Measurements from ENCODE around the gene ACSM3. TPM values are rescaled to one million over a fixed set of nuclear protein-coding genes. Genes with fewer than 3 reads are reported as not detected.

The ACSM3 gene
- total and polyA plus RNA-seq, 10 of the 15 experiments (the other 5 are each of a cell fraction or from before 2014, with no cell fraction given), result 4.9 to 21.0 (median 7.0) TPM

DNA sequence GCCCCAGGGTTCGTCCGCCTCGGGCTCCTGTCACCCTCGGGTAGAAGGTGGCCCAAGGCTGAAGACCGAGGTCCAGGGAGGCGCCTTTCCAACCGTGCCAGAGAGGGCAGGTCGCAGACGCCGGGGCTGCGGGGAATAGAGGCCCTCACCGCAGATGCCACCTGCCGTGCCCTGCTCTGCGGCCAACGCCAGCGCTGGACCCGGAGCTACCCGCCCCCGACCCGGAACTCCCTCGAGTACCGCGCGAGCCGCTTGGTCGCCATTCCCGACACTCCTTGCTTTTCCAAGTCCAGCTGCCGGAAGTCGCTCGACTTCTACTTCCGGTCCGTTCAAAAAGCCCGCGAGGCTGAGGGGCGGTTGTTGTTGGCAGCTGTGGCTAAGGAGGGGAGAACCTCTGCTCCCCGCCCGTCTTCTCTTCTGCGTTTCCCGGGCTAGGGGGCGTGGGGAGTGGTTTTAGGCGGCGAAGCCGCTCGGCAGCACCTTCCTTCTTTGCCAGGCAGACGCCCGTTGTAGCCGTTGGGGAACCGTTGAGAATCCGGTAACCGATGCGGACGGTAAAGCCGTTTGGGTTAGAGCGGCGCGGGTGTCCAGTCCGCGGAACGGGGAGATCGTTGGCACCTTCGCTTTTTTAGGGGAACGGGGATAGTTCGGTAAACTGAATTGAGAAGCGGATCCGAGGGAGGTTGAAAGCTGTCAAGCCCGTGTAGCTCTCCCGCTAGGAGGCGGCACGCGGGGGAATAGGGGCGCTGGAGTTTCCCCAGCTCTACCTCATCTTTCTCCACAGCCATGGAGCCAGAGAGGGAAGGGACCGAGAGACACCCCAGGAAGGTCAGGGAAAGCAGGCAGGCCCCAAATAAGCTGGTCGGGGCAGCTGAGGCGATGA, 42.6 kb downstream of the ACSM3 start, which contains the start of the genes ERI2 and REXO5 (continued):
- TF ChIP-seq, protein P1, sequence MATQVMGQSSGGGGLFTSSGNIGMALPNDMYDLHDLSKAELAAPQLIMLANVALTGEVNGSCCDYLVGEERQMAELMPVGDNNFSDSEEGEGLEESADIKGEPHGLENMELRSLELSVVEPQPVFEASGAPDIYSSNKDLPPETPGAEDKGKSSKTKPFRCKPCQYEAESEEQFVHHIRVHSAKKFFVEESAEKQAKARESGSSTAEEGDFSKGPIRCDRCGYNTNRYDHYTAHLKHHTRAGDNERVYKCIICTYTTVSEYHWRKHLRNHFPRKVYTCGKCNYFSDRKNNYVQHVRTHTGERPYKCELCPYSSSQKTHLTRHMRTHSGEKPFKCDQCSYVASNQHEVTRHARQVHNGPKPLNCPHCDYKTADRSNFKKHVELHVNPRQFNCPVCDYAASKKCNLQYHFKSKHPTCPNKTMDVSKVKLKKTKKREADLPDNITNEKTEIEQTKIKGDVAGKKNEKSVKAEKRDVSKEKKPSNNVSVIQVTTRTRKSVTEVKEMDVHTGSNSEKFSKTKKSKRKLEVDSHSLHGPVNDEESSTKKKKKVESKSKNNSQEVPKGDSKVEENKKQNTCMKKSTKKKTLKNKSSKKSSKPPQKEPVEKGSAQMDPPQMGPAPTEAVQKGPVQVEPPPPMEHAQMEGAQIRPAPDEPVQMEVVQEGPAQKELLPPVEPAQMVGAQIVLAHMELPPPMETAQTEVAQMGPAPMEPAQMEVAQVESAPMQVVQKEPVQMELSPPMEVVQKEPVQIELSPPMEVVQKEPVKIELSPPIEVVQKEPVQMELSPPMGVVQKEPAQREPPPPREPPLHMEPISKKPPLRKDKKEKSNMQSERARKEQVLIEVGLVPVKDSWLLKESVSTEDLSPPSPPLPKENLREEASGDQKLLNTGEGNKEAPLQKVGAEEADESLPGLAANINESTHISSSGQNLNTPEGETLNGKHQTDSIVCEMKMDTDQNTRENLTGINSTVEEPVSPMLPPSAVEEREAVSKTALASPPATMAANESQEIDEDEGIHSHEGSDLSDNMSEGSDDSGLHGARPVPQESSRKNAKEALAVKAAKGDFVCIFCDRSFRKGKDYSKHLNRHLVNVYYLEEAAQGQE (IDR thresholded peaks at IDR 0.05; ENCODE audit: low read depth, low read length), result no peak
- TF ChIP-seq ZNF274 (IDR thresholded peaks at IDR 0.05; ENCODE audit: insufficient read depth, insufficient read length) (no peak), CREM (IDR thresholded peaks at IDR 0.05; ENCODE audit: low read depth) (no peak; the same call in 1 of the 2 replicates), CBX3 (IDR thresholded peaks at IDR 0.05; ENCODE audit: borderline replicate concordance, low read depth) (no peak), RAD21 (IDR thresholded peaks at IDR 0.05; ENCODE audit: insufficient read depth, low read depth, low read length) (no peak), IKZF1 (conservative IDR thresholded peaks at IDR 0.05) (peak; percentile 96), SIN3A (IDR thresholded peaks at IDR 0.05; ENCODE audit: low read depth, low read length) (peak; percentile 99), NR2C2 (IDR thresholded peaks at IDR 0.05; ENCODE audit: borderline replicate concordance, control insufficient read depth, insufficient read length, low read depth) (no peak), HDAC2 (IDR thresholded peaks at IDR 0.05) (0 out of 2 replicates have a peak, but pooled peaks have one; percentile 52), FOS (IDR thresholded peaks at IDR 0.05; ENCODE audit: borderline replicate concordance, extremely low read depth, insufficient read length) (no peak), NFXL1 (IDR thresholded peaks at IDR 0.05; ENCODE audit: borderline replicate concordance) (no peak), RCOR1 (conservative IDR thresholded peaks at IDR 0.05; ENCODE audit: low read depth, low read length) (no peak), POLR2AphosphoS2 (IDR thresholded peaks at IDR 0.05; ENCODE audit: low read depth, low read length) (no peak; the same call in none of the 2 replicates), HDAC6 (IDR thresholded peaks at IDR 0.05; ENCODE audit: unreplicated experiment) (no peak), CBX5 (IDR thresholded peaks at IDR 0.05; ENCODE audit: low read depth) (no peak), HDGF (IDR thresholded peaks at IDR 0.05) (no peak)
- TF ChIP-seq, protein P2, sequence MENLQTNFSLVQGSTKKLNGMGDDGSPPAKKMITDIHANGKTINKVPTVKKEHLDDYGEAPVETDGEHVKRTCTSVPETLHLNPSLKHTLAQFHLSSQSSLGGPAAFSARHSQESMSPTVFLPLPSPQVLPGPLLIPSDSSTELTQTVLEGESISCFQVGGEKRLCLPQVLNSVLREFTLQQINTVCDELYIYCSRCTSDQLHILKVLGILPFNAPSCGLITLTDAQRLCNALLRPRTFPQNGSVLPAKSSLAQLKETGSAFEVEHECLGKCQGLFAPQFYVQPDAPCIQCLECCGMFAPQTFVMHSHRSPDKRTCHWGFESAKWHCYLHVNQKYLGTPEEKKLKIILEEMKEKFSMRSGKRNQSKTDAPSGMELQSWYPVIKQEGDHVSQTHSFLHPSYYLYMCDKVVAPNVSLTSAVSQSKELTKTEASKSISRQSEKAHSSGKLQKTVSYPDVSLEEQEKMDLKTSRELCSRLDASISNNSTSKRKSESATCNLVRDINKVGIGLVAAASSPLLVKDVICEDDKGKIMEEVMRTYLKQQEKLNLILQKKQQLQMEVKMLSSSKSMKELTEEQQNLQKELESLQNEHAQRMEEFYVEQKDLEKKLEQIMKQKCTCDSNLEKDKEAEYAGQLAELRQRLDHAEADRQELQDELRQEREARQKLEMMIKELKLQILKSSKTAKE (IDR thresholded peaks at IDR 0.05; ENCODE audit: low read depth, poor library complexity, severe bottlenecking), result no peak
- TF ChIP-seq, protein P3, sequence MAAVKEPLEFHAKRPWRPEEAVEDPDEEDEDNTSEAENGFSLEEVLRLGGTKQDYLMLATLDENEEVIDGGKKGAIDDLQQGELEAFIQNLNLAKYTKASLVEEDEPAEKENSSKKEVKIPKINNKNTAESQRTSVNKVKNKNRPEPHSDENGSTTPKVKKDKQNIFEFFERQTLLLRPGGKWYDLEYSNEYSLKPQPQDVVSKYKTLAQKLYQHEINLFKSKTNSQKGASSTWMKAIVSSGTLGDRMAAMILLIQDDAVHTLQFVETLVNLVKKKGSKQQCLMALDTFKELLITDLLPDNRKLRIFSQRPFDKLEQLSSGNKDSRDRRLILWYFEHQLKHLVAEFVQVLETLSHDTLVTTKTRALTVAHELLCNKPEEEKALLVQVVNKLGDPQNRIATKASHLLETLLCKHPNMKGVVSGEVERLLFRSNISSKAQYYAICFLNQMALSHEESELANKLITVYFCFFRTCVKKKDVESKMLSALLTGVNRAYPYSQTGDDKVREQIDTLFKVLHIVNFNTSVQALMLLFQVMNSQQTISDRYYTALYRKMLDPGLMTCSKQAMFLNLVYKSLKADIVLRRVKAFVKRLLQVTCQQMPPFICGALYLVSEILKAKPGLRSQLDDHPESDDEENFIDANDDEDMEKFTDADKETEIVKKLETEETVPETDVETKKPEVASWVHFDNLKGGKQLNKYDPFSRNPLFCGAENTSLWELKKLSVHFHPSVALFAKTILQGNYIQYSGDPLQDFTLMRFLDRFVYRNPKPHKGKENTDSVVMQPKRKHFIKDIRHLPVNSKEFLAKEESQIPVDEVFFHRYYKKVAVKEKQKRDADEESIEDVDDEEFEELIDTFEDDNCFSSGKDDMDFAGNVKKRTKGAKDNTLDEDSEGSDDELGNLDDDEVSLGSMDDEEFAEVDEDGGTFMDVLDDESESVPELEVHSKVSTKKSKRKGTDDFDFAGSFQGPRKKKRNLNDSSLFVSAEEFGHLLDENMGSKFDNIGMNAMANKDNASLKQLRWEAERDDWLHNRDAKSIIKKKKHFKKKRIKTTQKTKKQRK (IDR thresholded peaks at IDR 0.05; ENCODE audit: low read depth, low read length), result no peak
